SKM-1 treated with dmso at 0.1 percent for 144 hours (cell line): Measurements from ENCODE around the gene ANKS1A.

Source experiments
- DNase-seq: peaks from one replicate; lab custom pipeline; 2025; ENCODE audit not compliant: unreplicated experiment; lab: John Stamatoyannopoulos, UW

ANKS1A gene

DNA sequence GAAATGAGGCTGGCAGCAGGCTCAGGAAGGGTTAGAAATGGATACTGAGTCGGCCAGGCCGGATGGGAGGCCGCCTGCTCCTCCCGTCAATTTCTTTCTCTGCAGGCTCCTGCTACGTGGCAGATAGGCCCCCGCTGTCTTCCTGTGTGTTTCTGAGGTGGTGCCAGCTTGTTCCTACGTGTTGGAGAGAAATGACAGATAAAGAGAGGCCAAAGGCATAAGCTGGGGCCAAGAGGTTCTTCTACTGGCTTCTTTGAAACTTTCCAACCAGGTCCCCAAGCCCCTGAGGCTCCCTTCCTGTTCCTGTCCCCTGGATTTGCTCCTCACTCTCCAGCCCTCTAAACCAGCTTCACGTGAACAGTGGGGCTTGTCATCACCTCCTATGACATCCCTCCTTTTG, 175.2 kb downstream of the ANKS1A start:
- DNase-seq: no peak

DNA sequence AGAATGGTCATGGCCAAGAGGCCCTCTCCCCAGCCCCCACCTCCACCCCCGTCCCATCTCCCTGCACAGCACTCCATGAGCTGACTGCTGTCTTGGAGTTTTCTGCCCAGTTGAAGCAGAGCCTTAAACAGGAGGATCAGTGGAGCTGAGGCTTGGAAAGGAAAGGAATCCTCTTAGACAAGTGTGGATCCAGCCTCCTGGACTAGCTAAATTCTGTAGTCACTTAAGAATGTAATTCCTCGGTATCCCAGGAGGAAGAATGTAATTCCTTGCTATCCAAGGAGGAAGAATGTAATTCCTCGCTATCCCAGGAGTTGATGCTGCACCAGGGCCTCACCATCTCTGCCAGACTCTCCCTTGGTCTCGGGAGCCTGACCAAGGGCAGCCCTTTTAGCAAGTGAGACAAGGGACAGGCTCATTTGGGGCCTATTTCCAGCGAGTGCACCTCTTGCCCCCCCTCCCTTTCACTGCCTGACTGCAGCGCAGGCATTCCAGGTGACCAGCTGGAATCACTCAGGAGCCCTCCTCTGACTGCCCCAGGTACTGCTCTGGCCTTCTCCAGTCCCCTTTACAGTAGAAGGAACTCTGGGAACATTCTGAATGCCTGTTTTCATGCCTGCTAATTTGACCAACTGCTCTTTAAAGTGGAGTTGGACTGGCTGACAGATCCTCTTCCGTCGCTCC, 175.8 kb downstream of the ANKS1A start:
- DNase-seq: no peak

DNA sequence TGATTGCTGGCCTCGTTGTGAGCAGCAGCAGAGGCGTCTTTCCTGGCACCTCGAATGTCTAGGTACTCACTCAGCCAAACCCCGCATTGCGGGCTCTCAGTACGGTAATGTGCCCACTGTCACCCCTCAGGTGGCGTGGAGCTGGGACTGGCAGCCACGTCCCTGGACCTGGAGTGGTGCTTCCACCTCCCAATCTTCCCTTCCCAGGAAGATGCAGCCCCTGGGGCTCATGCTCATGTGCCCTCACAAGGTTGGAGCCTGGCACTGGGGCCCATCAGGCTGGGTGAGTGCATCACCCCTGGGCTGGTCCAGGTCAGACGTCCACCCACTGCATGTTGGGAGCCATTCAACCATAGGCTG, 176.4 kb downstream of the ANKS1A start:
- DNase-seq: no peak

DNA sequence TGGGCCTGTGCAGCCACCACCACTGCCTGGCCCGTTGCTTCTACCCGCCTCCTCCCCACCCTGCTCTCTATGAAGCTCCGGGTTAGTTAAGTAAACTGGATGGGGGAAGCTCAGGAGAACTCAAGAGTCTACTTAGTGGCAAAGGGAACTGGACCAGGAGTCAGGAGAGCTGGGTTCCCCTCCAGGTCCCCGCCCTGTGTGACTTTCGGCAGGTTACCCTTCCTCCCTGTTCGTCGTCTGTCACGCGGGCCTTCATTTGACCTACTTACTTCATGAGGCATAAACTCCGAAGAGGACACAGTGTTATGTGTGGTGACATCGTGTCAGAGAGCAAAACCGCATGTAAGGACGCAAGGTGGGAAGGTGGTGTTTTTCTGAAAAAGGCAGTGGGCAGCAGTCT, 176.8 kb downstream of the ANKS1A start:
- no peak for DNase-seq

DNA sequence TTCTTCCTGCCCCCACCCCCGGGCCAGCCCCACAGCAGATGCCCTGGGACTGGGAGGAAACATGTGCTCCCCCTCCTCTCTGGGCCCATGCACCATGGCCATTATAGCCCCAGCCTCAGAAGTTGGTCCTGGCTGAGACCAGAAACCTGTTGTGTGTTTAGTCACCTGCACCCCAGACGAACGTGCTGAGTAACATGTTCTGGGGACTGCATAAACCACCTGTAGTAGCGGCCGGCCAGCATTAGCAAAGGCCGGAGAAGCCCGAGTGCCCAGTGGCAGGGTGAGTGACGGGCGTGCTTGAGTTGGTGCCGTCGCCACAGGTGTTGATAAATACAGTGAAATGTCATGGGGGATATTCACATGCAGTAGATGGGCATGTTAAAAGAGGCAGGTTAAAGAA, 178.2 kb downstream of the ANKS1A start:
- DNase-seq: no peak

DNA sequence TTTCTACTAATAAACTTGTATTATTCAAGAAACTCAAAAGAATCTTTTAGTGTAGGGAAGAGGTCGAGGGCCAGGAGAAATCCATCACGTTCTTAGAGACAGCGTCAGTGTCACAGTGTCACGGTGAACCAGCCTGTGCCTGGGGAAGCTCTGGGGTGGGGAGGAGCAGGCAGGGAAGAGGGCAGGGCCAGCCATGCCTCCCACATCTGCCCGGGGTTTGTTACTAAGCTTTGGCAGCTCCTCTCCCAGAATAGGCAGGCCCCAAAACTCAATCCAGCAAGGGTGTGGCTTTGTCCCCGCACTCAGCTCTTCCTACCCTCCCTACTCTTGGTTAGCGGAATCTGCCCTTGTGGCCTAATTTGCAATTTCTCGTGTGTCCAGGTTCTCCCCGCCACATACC, 179.2 kb downstream of the ANKS1A start:
- DNase-seq: no peak

DNA sequence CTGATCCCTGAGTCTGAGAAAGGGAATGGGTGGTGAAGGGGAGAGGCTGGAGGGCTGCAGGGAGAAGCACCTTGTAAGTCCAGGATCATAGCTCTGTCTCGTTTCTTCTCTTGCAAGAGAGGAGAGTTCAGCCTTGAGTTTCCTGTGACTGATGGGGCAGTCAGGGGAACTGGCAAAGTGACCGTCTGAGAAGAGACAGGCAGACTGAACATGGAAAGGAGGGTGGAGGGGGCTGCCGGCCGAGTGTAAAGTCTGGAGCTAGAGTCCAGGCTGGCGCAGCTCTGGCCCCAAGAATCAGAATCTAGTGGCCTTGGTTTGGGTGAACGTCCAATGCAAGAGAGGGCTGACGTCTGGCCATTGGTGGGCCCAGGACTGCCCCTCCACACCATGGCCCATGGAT, 179.6 kb downstream of the ANKS1A start:
- DNase-seq: no peak

DNA sequence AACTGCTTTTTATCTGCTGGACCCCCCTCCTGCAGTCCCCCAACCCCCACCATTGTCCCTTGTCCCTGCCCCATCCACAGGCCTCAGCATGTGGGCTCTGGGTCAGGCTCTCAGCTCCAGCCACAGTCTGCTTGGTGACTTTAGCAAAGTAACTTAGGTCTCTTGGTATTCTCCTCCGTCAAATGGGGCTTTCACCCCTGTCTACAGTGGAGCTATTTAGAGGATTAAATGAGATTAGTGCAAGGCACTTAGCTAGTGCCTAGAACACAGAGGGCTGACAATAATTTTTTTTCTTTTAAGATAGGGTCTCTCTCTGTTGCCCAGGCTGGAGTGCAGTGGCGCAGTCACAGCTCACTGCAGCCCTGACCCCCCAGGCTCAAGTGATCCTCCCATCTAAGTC, 180.2 kb downstream of the ANKS1A start:
- no peak for DNase-seq

DNA sequence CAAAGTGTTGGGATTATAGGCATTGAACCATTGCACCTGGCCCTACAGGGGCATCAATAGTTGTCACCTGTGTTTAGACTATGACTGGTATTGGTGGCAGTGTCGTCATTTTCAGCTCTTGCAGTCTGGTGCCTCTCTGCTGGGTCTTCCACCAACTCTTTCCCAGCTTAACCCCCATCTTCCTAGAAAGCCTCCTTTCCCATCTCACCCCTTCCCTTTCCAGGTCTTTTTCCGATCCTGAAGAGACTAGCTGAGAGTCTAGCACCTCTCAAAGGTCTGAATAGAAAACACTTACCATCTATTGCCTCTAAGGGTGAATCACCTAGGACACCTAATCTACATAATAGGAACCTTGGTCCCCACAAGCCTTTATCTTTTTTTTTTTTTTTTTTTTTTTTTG, 181.1 kb downstream of the ANKS1A start:
- DNase-seq: no peak

DNA sequence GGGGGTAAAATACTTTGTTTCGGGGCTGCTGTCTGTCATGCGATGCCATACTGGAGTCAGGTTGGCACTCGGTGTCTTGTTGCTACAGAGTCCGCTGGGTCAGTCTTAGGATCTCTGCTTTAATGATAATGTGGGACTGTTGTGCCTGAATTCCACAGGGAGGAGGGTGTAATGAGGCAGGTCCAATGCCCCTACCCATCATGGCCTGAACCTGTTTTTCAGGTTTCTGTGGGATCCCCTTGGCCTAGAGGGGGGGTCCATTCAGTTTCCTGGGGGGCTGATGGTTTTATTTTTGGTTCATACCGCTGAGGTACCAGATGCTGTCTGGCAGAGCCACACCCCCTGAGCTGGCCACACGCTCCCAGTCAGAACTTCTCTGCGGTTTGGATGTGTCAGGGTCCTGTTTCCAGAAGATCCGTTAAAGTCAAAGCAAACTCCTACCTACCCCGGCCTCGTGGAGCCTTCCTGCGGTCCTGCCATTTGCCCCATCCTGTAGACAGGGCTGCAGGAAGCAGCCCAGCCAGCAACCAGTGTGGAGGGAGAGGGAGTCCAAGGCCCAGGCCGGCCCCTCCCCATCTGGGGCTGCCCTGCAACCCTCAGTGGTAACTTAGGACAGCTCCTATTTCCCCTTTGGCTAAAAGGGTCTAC, 182.4 kb downstream of the ANKS1A start:
- no peak for DNase-seq

DNA sequence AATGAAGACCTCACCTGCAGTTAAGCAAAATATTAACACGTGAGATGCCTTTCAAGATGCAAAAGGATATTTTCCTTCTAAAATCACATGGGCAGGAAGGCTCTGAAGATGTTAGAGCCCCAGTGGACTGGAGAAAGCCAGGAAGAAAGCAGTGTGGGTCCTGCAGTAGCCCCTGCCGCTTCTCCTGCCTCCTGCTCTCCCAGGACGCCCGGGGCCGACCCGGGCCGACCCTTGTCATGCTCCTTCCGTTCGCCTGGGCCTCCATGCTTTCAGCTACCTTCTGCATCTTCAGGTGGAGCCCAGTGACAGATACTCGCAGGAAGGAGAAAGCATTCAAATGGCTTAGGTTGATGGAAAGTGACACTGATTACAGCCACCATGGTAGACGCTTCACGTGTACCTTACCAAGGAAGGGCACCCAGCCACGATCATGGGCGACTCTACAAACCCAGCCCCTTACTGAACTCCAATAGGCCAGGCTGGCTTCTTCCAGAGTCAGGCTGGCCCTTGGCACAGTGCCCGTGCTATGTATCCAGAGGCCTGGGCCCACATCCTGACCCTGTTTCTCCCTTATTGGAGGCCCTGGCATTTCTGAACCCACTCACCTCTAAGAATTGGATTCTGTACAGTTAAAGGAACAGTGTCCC, 183.1 kb downstream of the ANKS1A start:
- no peak for DNase-seq

DNA sequence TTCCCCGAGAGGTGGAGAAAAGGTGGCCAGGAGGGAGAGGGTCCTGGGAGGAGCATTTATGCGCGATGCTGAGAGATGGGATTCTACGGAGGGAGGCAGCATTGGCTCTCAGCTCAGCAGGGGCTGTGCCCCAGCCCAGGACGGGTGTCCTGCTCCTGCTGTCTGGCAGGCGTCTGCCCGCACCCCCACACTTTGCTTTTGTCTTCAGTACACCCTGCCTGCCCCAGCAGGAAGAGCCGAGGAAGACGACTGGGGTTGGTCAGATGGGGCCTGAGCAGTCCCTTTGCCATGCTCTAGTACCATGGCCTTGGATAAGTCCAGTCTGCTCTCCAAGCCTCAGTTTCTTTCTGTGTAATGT, 183.6 kb downstream of the ANKS1A start:
- no peak for DNase-seq

DNA sequence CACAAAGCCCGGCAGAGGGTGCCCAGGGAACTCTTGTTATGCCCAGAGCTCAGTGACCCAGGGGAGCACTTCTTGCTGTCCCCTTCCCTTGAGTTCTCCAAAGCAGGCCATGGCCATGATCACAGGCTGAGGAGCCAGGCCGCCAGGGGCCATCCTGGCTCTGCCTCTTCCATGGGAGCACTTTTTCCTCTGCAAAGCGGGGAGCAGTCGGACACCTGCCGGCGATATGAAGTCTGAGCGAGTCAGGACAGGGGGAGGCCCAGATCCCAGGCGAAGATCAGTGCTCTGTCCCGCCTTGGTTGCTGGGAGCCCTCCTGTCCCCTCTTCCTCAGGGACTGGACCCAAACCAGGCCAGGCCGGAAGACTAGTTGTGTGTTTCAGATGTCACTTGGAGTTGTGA, 184.2 kb downstream of the ANKS1A start:
- DNase-seq: no peak

DNA sequence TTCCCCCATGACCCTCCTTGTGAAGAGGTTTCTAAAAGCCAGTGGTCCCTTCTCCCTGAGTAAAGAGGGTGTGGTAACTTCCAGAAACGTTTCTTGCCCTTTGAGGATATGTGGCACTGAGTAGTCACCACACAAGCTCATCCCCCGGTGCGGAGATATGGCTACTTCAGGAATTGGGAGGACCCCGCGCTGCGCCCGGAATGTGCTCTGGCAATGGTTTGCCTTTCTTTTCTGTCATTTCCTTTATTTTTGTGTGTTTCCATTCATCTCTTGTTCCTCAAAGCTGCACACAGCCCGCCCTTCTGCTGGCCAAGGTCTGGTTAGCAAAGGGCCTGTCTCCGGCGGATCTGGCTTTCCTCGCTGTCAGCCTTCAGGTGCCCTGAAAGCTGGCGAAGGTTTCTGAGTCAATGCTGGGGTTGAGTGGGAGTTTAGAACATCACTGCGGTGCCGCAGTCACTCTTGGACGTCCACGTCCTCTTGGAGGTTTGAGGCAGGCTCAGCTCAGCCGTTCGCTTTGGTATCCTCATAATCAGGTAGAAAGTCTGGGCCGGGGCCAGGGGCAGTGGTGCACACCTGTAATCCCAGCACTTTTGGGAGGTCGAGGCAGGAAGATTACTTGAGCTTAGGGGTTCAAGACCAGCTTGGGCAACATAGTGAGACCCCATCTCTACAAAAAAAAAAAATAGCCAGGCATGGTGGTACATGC, 184.9 kb downstream of the ANKS1A start:
- DNase-seq: no peak

DNA sequence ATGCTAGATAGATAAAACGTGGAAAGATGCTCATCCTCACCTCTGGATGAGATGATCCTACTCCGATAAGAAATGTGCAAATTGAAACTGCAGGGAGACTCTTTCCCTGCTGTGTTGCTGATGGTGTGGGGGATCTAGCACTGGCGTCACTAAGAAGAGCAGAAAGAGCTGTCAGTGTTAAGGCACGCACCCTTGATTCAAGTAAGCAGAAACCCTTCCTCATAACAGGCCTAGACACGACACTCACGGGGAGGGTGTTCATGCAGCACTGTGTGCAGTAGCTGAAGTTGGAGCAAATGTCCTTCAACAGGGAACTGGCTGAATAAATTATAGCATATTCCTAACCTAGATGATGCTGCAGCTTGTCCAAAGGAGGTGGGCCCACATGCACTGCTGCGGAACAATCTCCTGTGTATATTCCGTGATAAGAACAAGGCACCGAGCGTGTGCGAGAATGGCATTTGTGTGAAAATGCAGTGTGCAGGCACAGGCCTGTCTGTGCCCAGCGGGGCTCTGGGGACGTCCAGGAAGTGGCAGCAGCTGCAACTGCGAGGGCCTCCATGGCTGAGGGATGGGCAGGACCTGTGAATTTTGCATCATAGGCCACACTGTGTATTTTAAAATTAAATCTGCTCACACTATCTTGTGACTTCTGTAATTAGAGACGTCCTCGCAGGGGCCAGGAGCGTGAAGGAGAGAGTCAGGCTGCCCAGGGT, 188.1 kb downstream of the ANKS1A start:
- DNase-seq: no peak

DNA sequence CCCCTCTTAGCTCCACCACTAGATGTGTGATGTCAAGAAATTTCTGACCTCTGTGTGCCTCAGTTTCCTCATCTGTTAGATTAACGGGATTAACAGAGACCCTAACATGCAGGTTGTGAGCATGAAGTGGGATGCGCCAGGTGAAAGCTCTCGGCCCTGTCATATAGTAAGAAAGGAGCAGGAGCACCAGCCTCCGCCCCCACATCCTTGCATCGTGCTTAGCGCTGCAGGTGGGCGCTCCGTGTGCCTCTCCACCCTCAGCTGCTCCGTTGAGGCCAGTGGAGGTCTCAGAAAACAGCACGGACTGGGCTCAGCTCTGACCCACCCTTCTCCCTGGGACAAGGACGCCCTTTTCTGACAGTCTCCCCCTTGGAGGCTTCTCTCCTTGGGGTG, 188.7 kb downstream of the ANKS1A start:
- DNase-seq: no peak

DNA sequence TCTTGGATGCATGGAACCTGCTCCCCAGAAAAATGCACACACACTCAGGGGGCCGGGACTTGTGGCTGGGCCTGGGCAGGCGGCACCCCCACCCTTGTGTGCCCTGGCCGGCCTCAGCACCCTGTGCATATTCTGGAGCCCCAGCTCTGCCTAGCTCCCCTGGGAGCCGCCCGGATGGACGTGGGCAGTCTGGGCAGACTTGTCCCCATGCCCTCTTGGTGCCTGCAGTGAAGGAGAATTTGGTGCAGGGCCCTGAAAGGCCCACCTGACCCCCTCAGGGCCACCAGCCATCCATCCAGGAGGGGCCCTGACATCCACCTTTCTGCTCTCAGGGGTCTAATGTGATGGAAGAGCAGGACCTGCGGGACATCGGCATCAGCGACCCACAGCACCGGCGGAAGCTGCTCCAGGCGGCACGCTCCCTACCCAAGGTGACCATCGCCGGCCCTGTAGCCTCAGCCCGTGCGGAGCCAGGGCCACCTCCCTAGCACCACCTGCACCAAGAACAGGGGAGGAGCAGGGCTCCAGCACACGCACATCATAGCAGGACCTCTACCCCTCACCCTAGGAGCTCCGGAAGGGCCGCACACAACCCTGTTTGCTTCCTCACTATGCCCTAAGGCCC, 189.3 kb downstream of the ANKS1A start:
- DNase-seq: no peak

DNA sequence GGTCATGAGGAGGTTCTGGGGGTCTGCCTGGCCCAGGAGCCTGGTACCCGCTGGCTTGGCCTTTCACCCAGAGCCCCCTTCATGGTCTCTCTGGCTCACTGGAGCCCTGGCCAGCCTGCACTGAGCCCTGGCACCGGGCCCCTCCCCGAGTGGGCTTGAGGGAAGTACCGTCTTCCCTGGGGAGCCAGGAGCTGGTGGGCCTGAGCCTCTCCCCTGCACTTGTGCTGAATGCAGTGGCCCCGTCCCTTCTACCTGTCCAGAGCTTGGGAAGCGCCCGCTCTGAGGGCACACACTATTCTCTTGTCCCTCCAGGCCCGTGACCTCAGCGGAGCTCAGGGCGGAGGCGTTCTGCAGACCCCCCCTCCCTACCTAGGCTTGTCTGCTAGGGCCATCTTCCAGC, 189.8 kb downstream of the ANKS1A start:
- DNase-seq: no peak

DNA sequence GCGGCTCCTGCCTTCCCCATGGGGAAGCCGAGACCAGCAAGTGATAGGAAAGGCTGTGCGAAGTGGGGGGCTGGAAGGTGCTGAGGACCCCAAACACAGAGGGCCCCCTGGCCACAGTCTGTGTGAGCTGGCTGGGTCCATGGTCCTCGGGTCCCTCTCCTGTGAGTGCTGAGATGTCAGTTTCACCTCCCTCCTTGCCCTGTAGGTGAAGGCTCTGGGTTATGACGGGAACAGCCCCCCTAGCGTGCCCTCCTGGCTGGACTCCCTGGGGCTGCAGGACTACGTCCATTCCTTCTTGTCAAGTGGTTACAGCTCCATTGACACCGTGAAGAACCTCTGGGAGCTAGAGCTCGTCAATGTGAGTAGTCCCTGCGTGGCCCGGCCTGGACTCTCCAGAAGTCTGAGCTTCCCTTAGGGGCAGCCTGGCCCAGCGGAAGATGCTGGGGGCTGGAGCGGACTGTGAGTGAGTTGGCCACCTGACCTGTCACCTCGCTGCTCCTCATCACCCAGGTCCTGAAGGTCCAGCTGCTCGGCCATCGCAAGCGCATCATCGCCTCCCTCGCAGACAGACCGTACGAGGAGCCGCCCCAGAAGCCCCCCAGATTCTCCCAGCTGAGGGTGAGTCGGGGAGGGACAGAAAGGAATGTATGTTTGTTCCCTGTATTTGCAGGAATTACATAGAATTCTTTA, 190.4 kb downstream of the ANKS1A start:
- no peak for DNase-seq

DNA sequence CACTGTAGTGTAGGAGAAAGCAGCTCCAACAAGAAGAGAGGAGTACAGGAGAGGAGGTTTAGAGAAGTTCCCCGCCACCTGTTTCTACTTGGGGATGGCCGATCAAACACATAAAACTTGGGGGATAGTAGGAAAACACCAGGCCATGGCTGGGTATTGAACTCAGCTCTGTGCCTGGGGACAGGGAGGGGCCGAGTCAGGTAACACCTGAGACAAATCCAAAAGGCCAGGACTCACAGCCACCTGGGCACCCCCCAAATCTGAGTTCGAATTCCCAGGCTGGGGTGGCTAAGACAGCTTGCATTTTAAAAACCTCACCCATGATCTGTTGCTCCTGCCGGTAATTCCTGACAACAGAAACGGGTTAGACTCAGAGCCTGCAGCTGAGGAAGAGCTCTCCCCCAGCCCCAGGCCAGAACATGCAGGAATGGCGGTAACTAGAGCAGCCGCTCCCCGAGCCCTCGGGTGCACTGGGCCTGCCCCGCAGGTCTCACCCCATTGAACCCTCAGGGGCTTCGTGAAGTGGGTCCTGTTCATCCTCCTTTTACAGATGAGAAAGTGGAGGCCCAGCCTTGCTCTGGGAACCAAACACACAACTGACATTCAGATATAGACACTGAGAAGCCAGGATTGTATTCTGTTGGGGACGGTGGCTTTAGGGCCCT, 191.1 kb downstream of the ANKS1A start:
- no peak for DNase-seq
